Adipocyte (in vitro differentiated cells): ENCODE results near the gene SSU72.
"Not testable (repeated sequence)": the region's sequence is repeated elsewhere in the genome, so short reads cannot be mapped to it uniquely, and the experiment has no call there.

ENCODE experiments used
- DNase-seq: peaks from one replicate; pipeline ENCODE4 v3.0.0-alpha.2; 2015; ENCODE audit warnings: low read depth
- H3K27me3 ChIP-seq: replicated peaks from 2 replicates; pipeline ENCODE4 v1.7.0; 2013; ENCODE audit warnings: mild to moderate bottlenecking, low read length, moderate library complexity; ENCODE audit not compliant: control insufficient read depth, insufficient read depth
- H3K36me3 ChIP-seq: 2 replicates; pipeline ENCODE4 v1.7.0; 2013; ENCODE audit warnings: low read length, mild to moderate bottlenecking, moderate library complexity; ENCODE audit not compliant: control insufficient read depth, insufficient read depth, severe bottlenecking
- H3K4me1 ChIP-seq: 2 replicates; pipeline ENCODE4 v1.7.0; 2013; ENCODE audit warnings: mild to moderate bottlenecking, low read length, moderate library complexity; ENCODE audit not compliant: control insufficient read depth, insufficient read depth
- H3K4me3 ChIP-seq: 2 replicates; pipeline ENCODE4 v1.7.0; 2013; ENCODE audit warnings: mild to moderate bottlenecking, low read length, moderate library complexity
- H3K9ac ChIP-seq: 2 replicates; pipeline ENCODE4 v1.7.0; 2013; ENCODE audit warnings: mild to moderate bottlenecking, low read length, moderate library complexity
- H3K9me3 ChIP-seq: 2 replicates; pipeline ENCODE4 v1.7.0; 2013; ENCODE audit warnings: mild to moderate bottlenecking, low read length, moderate library complexity; ENCODE audit not compliant: control insufficient read depth

The SSU72 gene

GRCh38 chr1:1495461-1495975 is 79.1 kb downstream of the SSU72 start:
- not testable (repeated sequence) for H3K4me3 ChIP-seq, H3K27me3 ChIP-seq, H3K9me3 ChIP-seq, H3K9ac ChIP-seq, H3K4me1 ChIP-seq, DNase-seq
- H3K36me3 ChIP-seq = peaks cover 41% of the 10 kb centered on the region

- H3K9ac ChIP-seq, H3K4me1 ChIP-seq, H3K4me3 ChIP-seq, H3K9me3 ChIP-seq, DNase-seq, H3K27me3 ChIP-seq: not testable (repeated sequence)
- peaks cover 52% of the 10 kb centered on the region for H3K36me3 ChIP-seq
Measured at GRCh38 chr1:1494311-1494710, 80.4 kb downstream of the SSU72 start.
